GM18519 (cell line): ENCODE data around the gene RGS7BP.

Experiments
- ATAC-seq: cut with Tn5 transposase; IDR thresholded peaks from one replicate; pipeline ENCODE4 v1.9.1; 2021; ENCODE audit warnings: mild to moderate bottlenecking, moderate library complexity; ENCODE audit not compliant: unreplicated experiment, low FRiP score

Gene RGS7BP

DNA sequence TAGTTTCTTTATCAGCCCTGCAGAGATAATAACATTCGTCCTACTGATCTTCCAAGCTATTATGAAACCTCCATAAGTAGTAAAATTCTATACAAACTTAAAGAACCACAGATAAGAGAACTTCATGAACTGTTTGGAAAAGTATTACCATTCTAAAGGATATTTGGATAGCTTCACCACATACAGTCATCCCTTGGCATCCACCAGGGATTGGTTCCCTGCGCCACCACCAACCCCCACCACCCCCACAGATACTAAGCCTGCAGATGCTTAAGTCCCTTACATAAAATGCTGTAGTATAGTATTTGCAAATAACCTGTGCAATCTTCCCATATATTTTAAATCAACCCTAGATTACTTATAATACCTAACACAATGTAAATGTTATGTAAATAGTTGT, 123.1 kb downstream of the RGS7BP start:
- ATAC-seq, result no peak

- no peak for ATAC-seq
Measured at GRCh38 chr5:64629841-64630240, 124.0 kb downstream of the RGS7BP start.

GRCh38 chr5:64632251-64632650, 126.4 kb downstream of the RGS7BP start:
- no peak for ATAC-seq

DNA sequence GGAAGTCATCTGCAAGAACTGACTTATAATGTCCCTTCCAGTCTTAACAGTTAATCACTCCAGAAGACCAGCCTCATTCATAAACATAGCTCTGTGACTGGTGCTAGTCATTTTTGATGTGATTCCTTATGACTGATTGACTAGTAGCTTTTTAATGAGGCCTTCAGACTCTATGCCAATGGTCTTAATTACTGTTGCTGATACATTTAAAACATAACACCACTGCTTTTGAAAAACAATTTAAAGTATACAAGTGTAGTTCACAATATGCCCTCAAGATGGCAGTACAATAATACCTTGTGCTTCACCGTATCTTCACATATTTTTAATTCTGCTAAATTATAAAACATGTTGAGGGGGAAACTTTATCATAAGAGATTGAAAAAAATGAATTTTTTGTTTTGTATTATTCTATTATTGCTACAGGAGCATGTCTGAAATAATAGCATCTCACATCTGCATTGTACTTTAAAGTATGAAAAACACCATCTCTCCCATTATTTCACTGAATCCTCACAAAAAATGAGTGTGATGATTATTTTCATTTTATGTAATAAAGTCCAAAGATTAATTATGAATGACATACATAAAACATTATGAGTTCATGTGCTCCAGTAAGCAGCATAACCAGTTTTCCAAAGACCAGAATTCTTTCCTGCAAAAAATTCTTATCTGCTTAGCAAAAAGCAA, 129.3 kb downstream of the RGS7BP start:
- ATAC-seq, result peak; percentile 45

GRCh38 chr5:64637144-64637543, 131.3 kb downstream of the RGS7BP start:
- no peak for ATAC-seq

DNA sequence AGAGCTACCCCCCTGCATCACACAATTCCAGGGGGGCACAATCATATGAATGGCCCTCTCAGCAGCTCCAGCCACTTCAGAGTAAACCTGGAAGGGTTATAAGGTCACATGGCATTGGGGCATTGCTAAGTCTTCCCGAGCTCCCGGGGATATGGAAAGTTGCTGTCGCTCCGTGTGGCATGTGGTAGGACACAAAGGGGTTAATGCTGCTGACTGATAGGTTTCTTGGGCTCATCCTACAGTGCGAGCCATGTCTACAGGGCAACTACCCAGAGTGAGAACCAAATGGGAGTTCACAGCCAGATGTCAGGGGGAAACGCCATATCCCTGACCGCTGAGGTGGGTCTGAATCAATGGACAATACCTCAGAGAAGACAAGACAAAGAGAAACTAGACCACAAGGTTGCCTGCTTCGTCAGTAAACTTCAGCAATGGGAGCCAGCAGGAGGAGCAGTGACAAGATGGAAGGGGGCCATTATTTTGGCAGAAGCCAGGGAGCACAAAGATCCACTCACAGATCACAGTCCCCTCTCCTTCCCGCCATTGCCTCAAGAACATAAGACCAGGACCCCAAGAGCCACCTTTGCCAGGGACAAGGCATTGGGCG, 132.1 kb downstream of the RGS7BP start:
- no peak for ATAC-seq

- no peak for ATAC-seq
Measured at GRCh38 chr5:64644831-64645230, 139.0 kb downstream of the RGS7BP start.

GRCh38 chr5:64646169-64646568, 140.4 kb downstream of the RGS7BP start:
- no peak for ATAC-seq

- ATAC-seq, result no peak
Measured at GRCh38 chr5:64649512-64649911, 143.7 kb downstream of the RGS7BP start.

DNA sequence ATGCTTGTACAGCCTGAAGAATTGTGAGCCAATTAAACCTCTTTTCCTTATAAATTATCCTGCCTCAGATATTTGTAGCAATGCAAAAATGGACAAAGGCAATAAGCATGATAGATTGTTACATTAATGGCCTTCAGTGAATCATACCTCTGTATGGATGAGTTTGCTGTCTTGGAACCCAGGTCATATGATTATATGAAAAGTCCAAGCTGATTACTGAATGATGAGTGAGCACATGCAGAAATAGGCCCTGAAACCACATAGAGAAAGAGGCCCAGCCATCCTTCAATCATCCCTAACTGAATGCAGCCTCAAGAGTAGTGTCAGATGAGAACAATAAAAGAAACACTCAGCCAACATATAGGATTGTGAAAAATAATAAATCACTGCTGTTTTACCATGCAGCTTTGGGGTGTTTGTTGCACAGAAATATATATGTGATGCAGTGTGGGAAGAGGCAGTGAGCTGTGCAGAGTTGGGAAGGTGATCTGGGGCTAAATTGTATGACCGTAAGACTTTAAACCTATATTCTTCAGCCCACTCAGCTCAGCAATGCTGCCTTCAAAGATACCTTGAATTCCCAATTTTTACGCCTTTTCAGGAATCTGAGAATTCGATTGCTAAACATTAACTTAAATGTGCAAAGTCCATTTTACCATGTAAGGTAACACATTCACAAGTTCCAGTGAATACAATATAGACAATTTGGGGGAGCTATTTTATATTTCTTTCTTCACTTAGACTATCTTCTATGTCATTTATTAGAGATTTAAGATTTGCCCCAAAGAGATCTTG, 148.1 kb downstream of the RGS7BP start:
- ATAC-seq, result no peak

DNA sequence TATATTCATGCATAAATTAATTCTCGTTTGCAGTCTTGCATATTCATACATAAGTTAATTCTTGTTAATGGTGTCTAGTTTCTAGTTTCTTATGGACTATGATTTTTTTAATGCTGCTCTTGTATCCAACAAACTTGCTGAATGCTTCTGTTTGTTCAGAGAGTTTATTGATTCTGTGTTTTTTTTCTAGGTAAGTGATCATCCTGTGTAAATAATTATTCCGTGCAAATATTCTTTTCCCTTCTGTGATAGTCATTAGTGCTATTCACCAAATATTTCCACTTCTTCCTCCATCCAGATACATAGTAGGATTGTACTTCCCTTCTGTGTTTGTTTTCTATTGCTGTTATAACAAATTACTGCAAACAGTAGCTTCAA, 148.7 kb downstream of the RGS7BP start:
- no peak for ATAC-seq

DNA sequence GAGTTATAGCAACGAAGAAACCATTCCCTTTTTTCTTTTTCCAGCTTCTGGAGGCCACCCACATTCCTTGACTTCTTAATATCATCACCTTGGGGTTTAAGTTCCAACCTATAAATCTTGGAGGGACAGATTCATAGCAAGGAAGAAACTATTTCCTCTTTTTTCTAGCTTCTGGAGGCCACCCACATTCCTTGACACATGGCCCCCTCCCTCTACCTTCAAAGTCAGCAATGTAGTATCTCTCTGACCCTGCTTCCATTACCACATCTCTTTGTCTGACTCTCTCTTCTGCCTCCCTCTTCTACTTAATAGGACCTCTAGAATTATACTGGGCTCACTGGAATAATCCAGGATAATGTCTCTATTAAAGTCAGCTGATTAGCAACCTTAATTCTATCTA, 149.8 kb downstream of the RGS7BP start:
- no peak for ATAC-seq

DNA sequence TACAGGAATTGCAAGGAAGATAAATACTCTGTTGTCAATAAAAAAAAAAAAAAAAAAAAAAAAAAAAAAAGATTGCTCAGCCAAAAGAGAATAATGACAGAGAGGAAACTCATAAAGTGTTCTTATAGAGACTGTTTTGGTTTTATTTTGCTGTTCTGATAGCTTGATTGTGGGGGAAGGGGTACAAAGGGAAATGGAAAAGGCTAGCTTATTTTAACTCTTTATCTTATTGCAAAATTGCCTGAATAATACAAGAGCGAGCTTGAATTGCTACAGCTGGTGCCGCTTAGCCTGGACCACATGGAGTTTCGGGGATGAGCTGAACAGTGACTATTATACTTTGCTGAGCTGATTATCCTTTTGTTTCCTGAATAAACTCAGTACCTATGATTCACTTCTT, 153.5 kb downstream of the RGS7BP start:
- no peak for ATAC-seq
